HG03175 (cell line): ENCODE measurements around the gene A3GALT2.

Source experiments
- ATAC-seq: cut with Tn5 transposase; IDR thresholded peaks from one replicate; pipeline ENCODE4 v1.9.1; 2021; ENCODE audit warnings: mild to moderate bottlenecking, moderate library complexity; ENCODE audit not compliant: unreplicated experiment

A3GALT2 gene

GRCh38 chr1:33350611-33351280 is 29.8 kb upstream of the A3GALT2 start:
- no peak for ATAC-seq

GRCh38 chr1:33349778-33350610 is 29.1 kb upstream of the A3GALT2 start:
- ATAC-seq: peak; percentile 79

GRCh38 chr1:33349081-33349759 is 28.3 kb upstream of the A3GALT2 start:
- ATAC-seq: peak; percentile 31

- no peak for ATAC-seq
These were observed 27.8 kb upstream of the A3GALT2 start for GRCh38 chr1:33348676-33349080.

GRCh38 chr1:33348194-33348593 is 27.3 kb upstream of the A3GALT2 start:
- ATAC-seq: no peak

GRCh38 chr1:33347650-33347992 is 26.7 kb upstream of the A3GALT2 start:
- ATAC-seq: no peak

GRCh38 chr1:33346927-33347649 is 26.2 kb upstream of the A3GALT2 start:
- no peak for ATAC-seq

- no peak for ATAC-seq
These were observed 25.6 kb upstream of the A3GALT2 start for GRCh38 chr1:33346533-33346926.

- ATAC-seq: no peak
These were observed 24.1 kb upstream of the A3GALT2 start for GRCh38 chr1:33344896-33345560.

- ATAC-seq: no peak
These were observed 22.6 kb upstream of the A3GALT2 start for GRCh38 chr1:33343539-33343938.

- ATAC-seq: no peak
These were observed 21.3 kb upstream of the A3GALT2 start for GRCh38 chr1:33342041-33342723.

GRCh38 chr1:33341190-33341589 is 20.3 kb upstream of the A3GALT2 start:
- ATAC-seq: no peak

GRCh38 chr1:33339413-33339812 is 18.5 kb upstream of the A3GALT2 start:
- ATAC-seq: no peak

- no peak for ATAC-seq
These were observed 17.7 kb upstream of the A3GALT2 start for GRCh38 chr1:33338440-33339211.

GRCh38 chr1:33338048-33338439 is 17.1 kb upstream of the A3GALT2 start:
- no peak for ATAC-seq

- ATAC-seq: no peak
These were observed 16.5 kb upstream of the A3GALT2 start for GRCh38 chr1:33337441-33337840.

- no peak for ATAC-seq
These were observed 15.7 kb upstream of the A3GALT2 start for GRCh38 chr1:33336580-33336979.

GRCh38 chr1:33335020-33335419 is 14.1 kb upstream of the A3GALT2 start:
- ATAC-seq: no peak

GRCh38 chr1:33334081-33334552 is 13.2 kb upstream of the A3GALT2 start:
- no peak for ATAC-seq
